ENCODE data around the gene CDCP2. TPM values are rescaled to one million over a fixed set of nuclear protein-coding genes. Genes with fewer than 3 reads are reported as not detected.
A peak's percentile ranks its signal among the peaks of the same experiment; 100 is the strongest.

Gene CDCP2
- total RNA-seq, 4 donors from 2014 or later, result 0.45 TPM; not detected in 3

DNA sequence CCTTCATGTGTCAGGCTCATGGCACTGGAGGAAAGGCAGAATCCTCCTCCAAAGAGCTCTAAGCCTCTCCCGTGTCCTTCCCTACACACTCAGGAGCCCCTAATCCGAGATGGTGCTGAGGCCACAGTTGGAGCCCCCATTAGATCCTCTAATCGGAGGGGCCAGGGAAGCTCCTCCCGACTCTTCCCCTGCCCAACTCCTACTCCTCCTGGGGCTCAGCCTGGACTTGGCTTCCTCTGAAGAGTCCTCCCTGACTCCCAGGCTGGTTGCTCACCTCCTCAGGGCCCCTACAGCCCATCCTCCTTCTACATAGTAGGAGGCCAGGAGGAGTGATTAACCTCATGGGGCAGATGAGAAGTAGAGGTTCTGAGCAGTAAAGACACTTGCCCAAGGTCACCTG, 21.3 kb upstream of the CDCP2 start:
- Histone ChIP-seq H3K36me3 (no peaks in the 10 kb centered on the region), H3K27ac (no peak overlapping the region), H3K9me3 (no peaks in the 10 kb centered on the region), H3K27me3 (no peaks in the 10 kb centered on the region), H3K4me1 (peaks cover 0 to 5% of the 10 kb centered on the region in 2 donors), H3K4me3 (replicated peaks in 1 of 3) (no peak overlapping the region)
- DNase-seq, result no peak
- TF ChIP-seq, protein P1, sequence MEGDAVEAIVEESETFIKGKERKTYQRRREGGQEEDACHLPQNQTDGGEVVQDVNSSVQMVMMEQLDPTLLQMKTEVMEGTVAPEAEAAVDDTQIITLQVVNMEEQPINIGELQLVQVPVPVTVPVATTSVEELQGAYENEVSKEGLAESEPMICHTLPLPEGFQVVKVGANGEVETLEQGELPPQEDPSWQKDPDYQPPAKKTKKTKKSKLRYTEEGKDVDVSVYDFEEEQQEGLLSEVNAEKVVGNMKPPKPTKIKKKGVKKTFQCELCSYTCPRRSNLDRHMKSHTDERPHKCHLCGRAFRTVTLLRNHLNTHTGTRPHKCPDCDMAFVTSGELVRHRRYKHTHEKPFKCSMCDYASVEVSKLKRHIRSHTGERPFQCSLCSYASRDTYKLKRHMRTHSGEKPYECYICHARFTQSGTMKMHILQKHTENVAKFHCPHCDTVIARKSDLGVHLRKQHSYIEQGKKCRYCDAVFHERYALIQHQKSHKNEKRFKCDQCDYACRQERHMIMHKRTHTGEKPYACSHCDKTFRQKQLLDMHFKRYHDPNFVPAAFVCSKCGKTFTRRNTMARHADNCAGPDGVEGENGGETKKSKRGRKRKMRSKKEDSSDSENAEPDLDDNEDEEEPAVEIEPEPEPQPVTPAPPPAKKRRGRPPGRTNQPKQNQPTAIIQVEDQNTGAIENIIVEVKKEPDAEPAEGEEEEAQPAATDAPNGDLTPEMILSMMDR (IDR thresholded peaks at IDR 0.05), result no peak
- no peak for TF ChIP-seq POLR2A (IDR thresholded peaks at IDR 0.05)
- WGBS, 2 donors, result 86 to 96% methylated on average over 4 of the region's 4 CpGs
- intact Hi-C loops (cut with DNase I), result no loop called here

DNA sequence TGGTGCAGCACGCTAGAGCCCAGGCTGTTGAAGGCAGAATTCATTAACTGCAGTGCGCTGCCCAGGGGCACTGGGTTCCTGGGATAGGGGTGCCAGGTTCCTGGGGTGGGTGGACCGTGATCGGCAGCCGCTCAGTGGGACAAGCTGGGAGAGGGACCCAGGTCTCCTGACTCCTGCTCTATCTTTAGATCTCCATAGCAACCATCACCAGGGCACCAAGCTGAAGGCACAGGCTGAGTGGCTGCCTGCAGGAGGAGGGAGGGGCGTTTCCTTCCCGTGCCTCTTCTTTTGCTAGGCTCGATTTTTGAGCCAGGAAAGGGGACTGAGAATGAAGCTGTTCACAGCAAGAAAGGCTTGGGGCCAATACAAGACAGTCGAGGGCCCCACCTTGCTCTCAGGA, 20.9 kb upstream of the CDCP2 start:
- 67 to 75% methylated on average over 8 to 9 of the region's 9 CpGs for WGBS, 2 donors
- no peak for DNase-seq
- no peak overlapping the region for H3K4me3 ChIP-seq (replicated peaks in 1 of 3)
- no peaks in the 10 kb centered on the region for H3K27me3 ChIP-seq
- peaks cover 0 to 5% of the 10 kb centered on the region in 2 donors for H3K4me1 ChIP-seq
- no peaks in the 10 kb centered on the region for H3K36me3 ChIP-seq
- H3K27ac ChIP-seq, result no peak overlapping the region
- TF ChIP-seq, protein P1 (IDR thresholded peaks at IDR 0.05), result no peak
- TF ChIP-seq POLR2A (IDR thresholded peaks at IDR 0.05), result no peak
- H3K9me3 ChIP-seq, result no peaks in the 10 kb centered on the region
- intact Hi-C loops (cut with DNase I), result no loop called here

DNA sequence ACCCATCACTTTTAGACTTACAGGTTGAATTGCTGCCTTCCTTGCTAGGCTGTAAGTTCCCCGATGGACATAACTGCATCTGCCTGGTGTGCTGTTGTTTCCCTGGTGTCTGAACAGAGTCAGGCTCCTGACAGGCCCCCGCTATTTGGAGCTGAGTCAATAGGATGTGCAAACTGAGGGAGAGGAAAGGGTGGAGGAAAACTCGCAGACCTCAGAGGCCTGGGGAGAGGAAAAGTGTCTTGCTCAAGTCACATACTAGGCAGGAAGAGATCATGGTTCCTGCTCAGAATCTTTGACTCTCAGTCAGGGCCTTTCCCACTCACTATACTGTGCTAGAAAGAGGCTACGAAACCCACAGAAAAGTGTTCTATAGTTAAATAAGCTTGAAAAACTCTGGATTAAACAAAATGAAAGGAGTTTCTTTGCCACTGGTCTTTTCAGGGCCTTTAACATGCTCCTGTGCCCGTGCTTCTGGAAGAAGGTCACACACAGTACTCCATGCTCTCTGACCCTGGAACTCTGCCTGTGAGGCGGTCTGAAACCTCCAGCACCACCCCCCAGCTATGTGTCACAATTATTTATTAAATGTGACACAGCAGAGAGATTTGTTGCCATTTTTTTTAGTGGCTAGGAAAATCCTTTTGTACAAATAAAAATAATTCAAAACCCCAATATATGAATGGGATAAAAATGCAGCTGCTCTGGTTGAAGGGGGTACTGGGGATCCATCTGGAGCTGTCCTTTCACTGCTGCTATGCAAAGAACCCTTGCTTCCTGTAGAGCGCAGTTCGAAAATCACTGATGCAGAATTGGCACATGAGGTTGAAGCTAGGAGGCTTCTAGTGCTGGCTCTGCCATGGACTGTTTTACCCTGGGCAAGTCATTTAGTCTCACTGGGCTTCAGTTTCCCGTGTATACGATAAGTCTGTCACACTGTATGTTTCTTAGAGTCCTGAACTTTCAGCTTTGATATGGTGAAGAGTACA, 20.1 kb upstream of the CDCP2 start:
- intact Hi-C loops (cut with DNase I), result no loop called here
- TF ChIP-seq, protein P1 (IDR thresholded peaks at IDR 0.05), result no peak
- no peak for TF ChIP-seq POLR2A (IDR thresholded peaks at IDR 0.05)
- peak; percentile 63 to 64 for DNase-seq
- Histone ChIP-seq H3K4me3 (replicated peaks in 1 of 3) (no peak overlapping the region), H3K9me3 (no peaks in the 10 kb centered on the region), H3K4me1 (peaks cover 0 to 5% of the 10 kb centered on the region in 2 donors), H3K36me3 (no peaks in the 10 kb centered on the region), H3K27ac (peak overlapping the region in 2 of 3 donors; percentile 8 to 61), H3K27me3 (no peaks in the 10 kb centered on the region)
- 67% methylated on average over 10 of the region's 10 CpGs for WGBS, 2 donors

DNA sequence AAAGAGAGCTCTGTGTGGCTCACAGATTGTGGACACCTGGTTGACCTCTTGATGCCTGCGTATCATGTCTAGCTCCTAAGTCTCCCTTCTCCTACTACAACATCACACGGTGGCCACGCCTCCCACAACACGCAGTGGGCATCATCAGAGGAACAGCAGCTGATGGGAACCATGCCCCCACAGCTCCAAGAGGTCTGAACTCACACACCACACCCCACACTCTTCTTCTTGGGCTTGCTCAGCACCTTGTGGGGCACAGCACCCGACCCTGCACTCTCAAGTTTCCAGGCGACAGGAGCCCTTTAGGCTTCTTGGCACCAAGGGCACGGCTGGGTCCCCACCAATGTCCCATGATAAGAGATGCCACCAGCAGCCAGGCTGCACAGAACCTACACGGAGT, 18.8 kb upstream of the CDCP2 start:
- 94 to 95% methylated on average over 8 of the region's 8 CpGs for WGBS, 2 donors

More for the DNA sequence above, 18.8 kb upstream of the CDCP2 start:
- H3K36me3 ChIP-seq, result no peaks in the 10 kb centered on the region
- TF ChIP-seq POLR2A (IDR thresholded peaks at IDR 0.05), result no peak
- TF ChIP-seq, protein P1 (IDR thresholded peaks at IDR 0.05), result no peak
- H3K27me3 ChIP-seq, result no peaks in the 10 kb centered on the region
- no peak overlapping the region for H3K4me3 ChIP-seq (replicated peaks in 1 of 3)
- no peak for DNase-seq
- H3K9me3 ChIP-seq, result no peaks in the 10 kb centered on the region
- intact Hi-C loops (cut with DNase I), result no loop called here
- peaks cover 0 to 5% of the 10 kb centered on the region in 2 donors for H3K4me1 ChIP-seq
- no peak overlapping the region for H3K27ac ChIP-seq

Measured in thyroid gland (tissue), 4 donors.